NK-92 (cell line): Measurements from ENCODE around the gene OAS2.
"Not testable (repeated sequence)": the region's sequence is repeated elsewhere in the genome, so short reads cannot be mapped to it uniquely, and the experiment has no call there.

ENCODE experiments used
- DNase-seq: peaks from one replicate; lab custom pipeline; 2025; ENCODE audit not compliant: unreplicated experiment; lab: John Stamatoyannopoulos, UW

Gene OAS2

GRCh38 chr12:112947761-112948160 lies 30.6 kb upstream of the OAS2 start:
- no peak for DNase-seq

GRCh38 chr12:112948806-112949205 lies 29.5 kb upstream of the OAS2 start:
- DNase-seq: no peak

GRCh38 chr12:112950701-112951100 lies 27.6 kb upstream of the OAS2 start:
- DNase-seq: no peak

GRCh38 chr12:112957125-112957524 lies 21.2 kb upstream of the OAS2 start:
- not testable (repeated sequence) for DNase-seq

GRCh38 chr12:112961074-112961473 lies 17.2 kb upstream of the OAS2 start:
- DNase-seq: no peak

- DNase-seq: no peak
Observed at GRCh38 chr12:112961536-112961935, 16.8 kb upstream of the OAS2 start.

- DNase-seq: no peak
Observed at GRCh38 chr12:112962561-112962960, 15.8 kb upstream of the OAS2 start.

GRCh38 chr12:112963227-112963861 lies 15.0 kb upstream of the OAS2 start:
- no peak for DNase-seq

- no peak for DNase-seq
Observed at GRCh38 chr12:112964067-112964670, 14.2 kb upstream of the OAS2 start.

- DNase-seq: no peak
Observed at GRCh38 chr12:112964915-112965314, 13.4 kb upstream of the OAS2 start.

- no peak for DNase-seq
Observed at GRCh38 chr12:112965643-112966042, 12.7 kb upstream of the OAS2 start.

GRCh38 chr12:112967306-112967705 lies 11.0 kb upstream of the OAS2 start:
- no peak for DNase-seq

- DNase-seq: no peak
Observed at GRCh38 chr12:112967858-112968257, 10.5 kb upstream of the OAS2 start.

GRCh38 chr12:112969547-112970306 lies 8.6 kb upstream of the OAS2 start:
- DNase-seq: no peak

GRCh38 chr12:112970391-112970790 lies 7.9 kb upstream of the OAS2 start:
- no peak for DNase-seq

- no peak for DNase-seq
Observed at GRCh38 chr12:112971248-112971647, 7.1 kb upstream of the OAS2 start.

- no peak for DNase-seq
Observed at GRCh38 chr12:112973011-112973735, 5.1 kb upstream of the OAS2 start.

GRCh38 chr12:112973818-112974231 lies 4.5 kb upstream of the OAS2 start:
- DNase-seq: no peak

- no peak for DNase-seq
Observed at GRCh38 chr12:112974904-112975303, 3.4 kb upstream of the OAS2 start.

GRCh38 chr12:112977139-112977538 lies 1.2 kb upstream of the OAS2 start:
- DNase-seq: no peak

GRCh38 chr12:112977641-112978040 lies 678 bp upstream of the OAS2 start:
- no peak for DNase-seq
